Transverse colon (tissue), 4 donors: ENCODE data around the gene MPRIP.

Source experiments
- CTCF ChIP-seq, 5 experiments: fragments of 200-600 bp in 3 of 5; fragments of 450-650 bp in 2 of 5; sonication (generic) in 3 of 5; IDR thresholded peaks; 1 replicate in 2 of 5; 2 replicates in 3 of 5; pipeline ENCODE4 v1.5.1; 2016 to 2017; ENCODE audit warnings: antibody characterized with exemption in 5 of 5, inconsistent platforms in 3 of 5, mild to moderate bottlenecking in 2 of 5, moderate library complexity in 1 of 5
- POLR2A ChIP-seq: fragments of 450-650 bp; IDR thresholded peaks from one replicate; pipeline ENCODE4 v1.6.1; 2016; ENCODE audit warnings: antibody characterized with exemption, mild to moderate bottlenecking, moderate library complexity
- POLR2AphosphoS5 ChIP-seq, 3 donors: sonication (generic); formaldehyde crosslinking; IDR thresholded peaks; one replicate each; pipeline ENCODE4 v1.6.1; 2016; ENCODE audit warnings: antibody characterized with exemption in 3 of 3

DNA sequence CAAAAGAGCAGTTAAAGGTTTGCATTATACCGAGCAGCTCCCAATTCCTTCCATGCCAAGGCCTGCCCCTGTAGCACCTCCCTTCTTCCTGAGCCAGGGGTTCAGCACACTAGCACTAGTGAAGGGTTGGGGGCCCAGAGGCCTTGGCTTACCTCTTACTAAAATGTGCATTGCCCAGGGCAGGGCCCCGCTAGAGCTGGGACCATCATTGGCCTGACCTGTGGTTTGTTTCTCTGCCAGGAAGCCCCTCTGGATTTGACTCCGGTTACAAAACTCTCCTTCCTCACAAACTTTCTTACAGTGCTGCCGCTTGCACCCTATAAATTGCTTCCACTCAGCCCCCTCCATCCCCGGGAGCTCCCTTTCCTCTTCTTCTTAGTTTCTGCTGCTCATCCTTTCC, 33.8 kb downstream of the MPRIP start:
- no peak for TF ChIP-seq POLR2AphosphoS5 (IDR thresholded peaks at IDR 0.05)
- TF ChIP-seq CTCF (IDR thresholded peaks at IDR 0.05) = no peak
- TF ChIP-seq POLR2A = no peak
